Spleen (tissue), 7 donors: Measurements from ENCODE around the gene GGA2.

Experiments used
- POLR2AphosphoS5 ChIP-seq, 3 donors: sonication (generic); formaldehyde crosslinking; IDR thresholded peaks; one replicate each; pipeline ENCODE4 v1.5.1; 2017; ENCODE audit warnings: antibody characterized with exemption in 3 of 3
- TF ChIP-seq, protein P1 (sequence below), 11 experiments: fragments of 200-600 bp in 7 of 11; fragments of 450-650 bp in 4 of 11; sonication (generic) in 4 of 11; IDR thresholded peaks in 8 of 11; conservative IDR thresholded peaks in 3 of 11; 1 replicate in 7 of 11; 2 replicates in 4 of 11; pipeline versions ENCODE4 v1.4.0 to v1.8.0; 2016 to 2021; ENCODE audit warnings: antibody characterized with exemption in 11 of 11, inconsistent platforms in 4 of 11, mild to moderate bottlenecking in 1 of 11
- donor health status: DM: no; HTN: no; CAD: no; lungs with moderate emphysema.
- donor health status: DM: no; HTN: no; CAD: no.
- donor health status: DM: no; HTN: no; CAD: no.

- no peak for TF ChIP-seq POLR2AphosphoS5 (IDR thresholded peaks at IDR 0.05)
- TF ChIP-seq, protein P1, sequence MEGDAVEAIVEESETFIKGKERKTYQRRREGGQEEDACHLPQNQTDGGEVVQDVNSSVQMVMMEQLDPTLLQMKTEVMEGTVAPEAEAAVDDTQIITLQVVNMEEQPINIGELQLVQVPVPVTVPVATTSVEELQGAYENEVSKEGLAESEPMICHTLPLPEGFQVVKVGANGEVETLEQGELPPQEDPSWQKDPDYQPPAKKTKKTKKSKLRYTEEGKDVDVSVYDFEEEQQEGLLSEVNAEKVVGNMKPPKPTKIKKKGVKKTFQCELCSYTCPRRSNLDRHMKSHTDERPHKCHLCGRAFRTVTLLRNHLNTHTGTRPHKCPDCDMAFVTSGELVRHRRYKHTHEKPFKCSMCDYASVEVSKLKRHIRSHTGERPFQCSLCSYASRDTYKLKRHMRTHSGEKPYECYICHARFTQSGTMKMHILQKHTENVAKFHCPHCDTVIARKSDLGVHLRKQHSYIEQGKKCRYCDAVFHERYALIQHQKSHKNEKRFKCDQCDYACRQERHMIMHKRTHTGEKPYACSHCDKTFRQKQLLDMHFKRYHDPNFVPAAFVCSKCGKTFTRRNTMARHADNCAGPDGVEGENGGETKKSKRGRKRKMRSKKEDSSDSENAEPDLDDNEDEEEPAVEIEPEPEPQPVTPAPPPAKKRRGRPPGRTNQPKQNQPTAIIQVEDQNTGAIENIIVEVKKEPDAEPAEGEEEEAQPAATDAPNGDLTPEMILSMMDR (IDR thresholded peaks at IDR 0.05 in 8 of 11, conservative IDR thresholded peaks at IDR 0.05 in 3 of 11), result no peak
Observed at GRCh38 chr16:23500862-23501225, 9.4 kb downstream of the GGA2 start.
